ENCODE measurements around the gene GCNT1. TPM values are rescaled to one million over a fixed set of nuclear protein-coding genes. Genes with fewer than 3 reads are reported as not detected.

Gene GCNT1
- polyA plus RNA-seq, 1 of the 3 experiments (the other 2 are of a cell fraction) = 0.76 TPM

DNA sequence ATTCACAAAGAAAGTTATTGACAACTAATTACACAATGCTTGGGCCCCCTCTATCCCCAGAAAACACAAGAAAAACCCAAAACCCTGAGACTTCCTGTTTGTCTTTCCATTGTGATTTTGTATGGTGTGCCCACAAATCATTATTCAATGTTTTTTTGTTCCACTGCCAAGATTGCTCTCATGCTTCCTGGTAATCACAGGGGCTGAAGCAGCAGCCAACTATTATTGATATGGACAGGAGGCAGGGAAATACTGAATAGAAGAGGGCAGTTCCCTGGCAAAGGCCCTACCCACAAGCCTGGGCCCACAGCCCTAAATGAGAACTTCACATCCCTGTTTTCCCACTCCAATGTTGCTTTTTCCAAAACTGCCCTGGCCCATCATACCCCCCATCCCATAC lies 43.3 kb upstream of the GCNT1 start (continued):
- TF ChIP-seq, protein P1, sequence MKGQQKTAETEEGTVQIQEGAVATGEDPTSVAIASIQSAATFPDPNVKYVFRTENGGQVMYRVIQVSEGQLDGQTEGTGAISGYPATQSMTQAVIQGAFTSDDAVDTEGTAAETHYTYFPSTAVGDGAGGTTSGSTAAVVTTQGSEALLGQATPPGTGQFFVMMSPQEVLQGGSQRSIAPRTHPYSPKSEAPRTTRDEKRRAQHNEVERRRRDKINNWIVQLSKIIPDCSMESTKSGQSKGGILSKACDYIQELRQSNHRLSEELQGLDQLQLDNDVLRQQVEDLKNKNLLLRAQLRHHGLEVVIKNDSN (IDR thresholded peaks at IDR 0.05; ENCODE audit: borderline replicate concordance, low read depth) = no peak
- TF ChIP-seq, protein P2, sequence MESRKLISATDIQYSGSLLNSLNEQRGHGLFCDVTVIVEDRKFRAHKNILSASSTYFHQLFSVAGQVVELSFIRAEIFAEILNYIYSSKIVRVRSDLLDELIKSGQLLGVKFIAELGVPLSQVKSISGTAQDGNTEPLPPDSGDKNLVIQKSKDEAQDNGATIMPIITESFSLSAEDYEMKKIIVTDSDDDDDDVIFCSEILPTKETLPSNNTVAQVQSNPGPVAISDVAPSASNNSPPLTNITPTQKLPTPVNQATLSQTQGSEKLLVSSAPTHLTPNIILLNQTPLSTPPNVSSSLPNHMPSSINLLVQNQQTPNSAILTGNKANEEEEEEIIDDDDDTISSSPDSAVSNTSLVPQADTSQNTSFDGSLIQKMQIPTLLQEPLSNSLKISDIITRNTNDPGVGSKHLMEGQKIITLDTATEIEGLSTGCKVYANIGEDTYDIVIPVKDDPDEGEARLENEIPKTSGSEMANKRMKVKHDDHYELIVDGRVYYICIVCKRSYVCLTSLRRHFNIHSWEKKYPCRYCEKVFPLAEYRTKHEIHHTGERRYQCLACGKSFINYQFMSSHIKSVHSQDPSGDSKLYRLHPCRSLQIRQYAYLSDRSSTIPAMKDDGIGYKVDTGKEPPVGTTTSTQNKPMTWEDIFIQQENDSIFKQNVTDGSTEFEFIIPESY (IDR thresholded peaks at IDR 0.05; ENCODE audit: borderline replicate concordance, low read depth) = no peak

DNA sequence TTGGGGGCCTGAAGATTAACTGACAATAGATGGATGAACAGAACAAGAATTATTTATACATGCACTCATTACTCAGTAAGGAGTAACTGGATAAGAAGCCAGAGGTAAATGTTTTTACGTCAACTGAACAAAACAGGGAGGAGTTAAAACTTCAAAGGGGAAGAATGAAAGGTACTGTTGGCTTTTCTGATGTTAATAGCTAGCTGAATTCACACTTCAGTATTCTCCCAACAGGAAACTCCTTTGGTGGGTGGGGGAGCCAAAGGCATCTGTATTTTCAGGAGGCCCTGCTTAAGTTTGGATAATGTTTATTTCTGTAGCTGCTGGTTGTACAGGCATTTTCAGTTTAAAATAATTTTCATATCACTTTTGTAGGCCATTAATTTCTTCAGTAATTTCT lies 41.6 kb upstream of the GCNT1 start:
- Histone ChIP-seq H3K9ac (no peak overlapping the region), H3K79me2 (ENCODE audit: insufficient read depth) (no peaks in the 10 kb centered on the region), H3K4me3 (ENCODE audit: low read depth in 2 of 2, low read length in 1 of 2) (no peak overlapping the region), H3K9me2 (no peaks in the 10 kb centered on the region), H3K9me3 (no peaks in the 10 kb centered on the region), H3K27me3 (ENCODE audit: insufficient read depth) (no peaks in the 10 kb centered on the region; the same call in 1 of the 2 replicates), H3K4me1 (ENCODE audit: control insufficient read depth in 1 of 2, insufficient read depth in 2 of 2, low read depth in 1 of 2, low read length in 1 of 2) (no peaks in the 10 kb centered on the region), H3K36me3 (replicated peaks in 1 of 2; ENCODE audit: control insufficient read depth in 1 of 2, insufficient read depth in 2 of 2, low read length in 1 of 2) (no peaks in the 10 kb centered on the region), H3K27ac (ENCODE audit: low read depth in 2 of 2, low read length in 1 of 2) (no peak overlapping the region), H3F3A (replicated peaks; ENCODE audit: insufficient read depth) (no peaks in the 10 kb centered on the region), H4K20me1 (ENCODE audit: insufficient read depth) (no peaks in the 10 kb centered on the region), H2AFZ (ENCODE audit: low read depth) (no peak overlapping the region), H3K4me2 (no peak overlapping the region)
- ChIA-PET CTCF (no interaction called here), POLR2A (no interaction called here)
- TF ChIP-seq YY1 (IDR thresholded peaks at IDR 0.05; ENCODE audit: low read depth) (no peak), FOXM1 (IDR thresholded peaks at IDR 0.05; ENCODE audit: low read depth) (no peak), MEF2A (IDR thresholded peaks at IDR 0.05; ENCODE audit: borderline replicate concordance, low read depth) (no peak), RFX5 (IDR thresholded peaks at IDR 0.05; ENCODE audit: low read length) (no peak), RCOR1 (IDR thresholded peaks at IDR 0.05; ENCODE audit: low read length) (no peak), NRF1 (IDR thresholded peaks at IDR 0.05; ENCODE audit: low read depth, low read length) (no peak), FOSL2 (IDR thresholded peaks at IDR 0.05; ENCODE audit: borderline replicate concordance, low read depth) (no peak)
- TF ChIP-seq, protein P3, sequence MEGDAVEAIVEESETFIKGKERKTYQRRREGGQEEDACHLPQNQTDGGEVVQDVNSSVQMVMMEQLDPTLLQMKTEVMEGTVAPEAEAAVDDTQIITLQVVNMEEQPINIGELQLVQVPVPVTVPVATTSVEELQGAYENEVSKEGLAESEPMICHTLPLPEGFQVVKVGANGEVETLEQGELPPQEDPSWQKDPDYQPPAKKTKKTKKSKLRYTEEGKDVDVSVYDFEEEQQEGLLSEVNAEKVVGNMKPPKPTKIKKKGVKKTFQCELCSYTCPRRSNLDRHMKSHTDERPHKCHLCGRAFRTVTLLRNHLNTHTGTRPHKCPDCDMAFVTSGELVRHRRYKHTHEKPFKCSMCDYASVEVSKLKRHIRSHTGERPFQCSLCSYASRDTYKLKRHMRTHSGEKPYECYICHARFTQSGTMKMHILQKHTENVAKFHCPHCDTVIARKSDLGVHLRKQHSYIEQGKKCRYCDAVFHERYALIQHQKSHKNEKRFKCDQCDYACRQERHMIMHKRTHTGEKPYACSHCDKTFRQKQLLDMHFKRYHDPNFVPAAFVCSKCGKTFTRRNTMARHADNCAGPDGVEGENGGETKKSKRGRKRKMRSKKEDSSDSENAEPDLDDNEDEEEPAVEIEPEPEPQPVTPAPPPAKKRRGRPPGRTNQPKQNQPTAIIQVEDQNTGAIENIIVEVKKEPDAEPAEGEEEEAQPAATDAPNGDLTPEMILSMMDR (IDR thresholded peaks at IDR 0.05) = no peak
- WGBS (ENCODE audit: low lambda C conversion rate) = 0% methylated on average over 1 of the region's 1 CpG
- DNase-seq = no peak

DNA sequence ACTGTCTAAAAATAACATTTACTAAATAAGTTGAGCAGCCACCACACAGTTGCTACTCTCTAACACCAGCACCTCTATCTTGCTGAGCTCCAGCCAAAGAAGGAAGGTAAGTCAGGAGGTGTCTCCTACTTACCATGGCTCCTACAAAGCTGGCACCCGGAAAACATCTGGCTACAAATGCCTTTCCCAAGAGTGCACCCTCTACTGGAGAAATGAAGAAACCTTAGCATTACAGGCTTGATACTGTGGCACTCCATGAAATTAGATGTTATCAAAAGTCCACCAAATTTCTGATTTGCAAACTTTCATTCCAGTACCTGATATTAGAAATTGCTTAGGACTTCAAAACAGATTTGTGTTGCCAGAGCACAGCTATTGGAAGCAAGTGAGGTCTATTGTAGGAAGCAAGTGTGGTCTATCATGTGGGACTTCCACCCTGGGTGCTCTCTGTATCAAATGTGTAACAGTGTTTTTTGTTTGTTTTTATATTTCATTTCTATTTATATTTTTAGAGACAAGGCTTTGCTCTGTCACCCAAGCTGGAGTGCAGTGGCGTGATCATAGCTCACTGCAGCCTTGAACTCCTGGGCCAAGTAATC lies 39.1 kb upstream of the GCNT1 start:
- Histone ChIP-seq H2AFZ (ENCODE audit: low read depth) (no peak overlapping the region), H3K9ac (no peak overlapping the region), H3K27me3 (ENCODE audit: insufficient read depth) (no peaks in the 10 kb centered on the region; the same call in 1 of the 2 replicates), H3F3A (replicated peaks; ENCODE audit: insufficient read depth) (no peaks in the 10 kb centered on the region), H3K9me2 (no peaks in the 10 kb centered on the region), H3K36me3 (replicated peaks in 1 of 2; ENCODE audit: control insufficient read depth in 1 of 2, insufficient read depth in 2 of 2, low read length in 1 of 2) (no peaks in the 10 kb centered on the region), H3K4me1 (ENCODE audit: control insufficient read depth in 1 of 2, insufficient read depth in 2 of 2, low read depth in 1 of 2, low read length in 1 of 2) (no peaks in the 10 kb centered on the region), H3K27ac (ENCODE audit: low read depth in 2 of 2, low read length in 1 of 2) (no peak overlapping the region), H3K4me2 (no peak overlapping the region), H3K79me2 (ENCODE audit: insufficient read depth) (no peaks in the 10 kb centered on the region), H4K20me1 (ENCODE audit: insufficient read depth) (no peaks in the 10 kb centered on the region), H3K9me3 (no peaks in the 10 kb centered on the region), H3K4me3 (ENCODE audit: low read depth in 2 of 2, low read length in 1 of 2) (no peak overlapping the region)
- TF ChIP-seq ELF1 (IDR thresholded peaks at IDR 0.05) (no peak), RAD21 (IDR thresholded peaks at IDR 0.05; ENCODE audit: low read length) (peak; percentile 25)
- TF ChIP-seq, protein P2 (IDR thresholded peaks at IDR 0.05; ENCODE audit: borderline replicate concordance, low read depth) = no peak
- TF ChIP-seq, protein P3 (IDR thresholded peaks at IDR 0.05) = peak; percentile 64
- ChIA-PET CTCF (interaction anchor here (0.7 to 2.5 kb wide), 13 partner anchors 8 to 281 kb away, joined by 3 to 20 read pairs (median 3); no protein-coding TSS in a partner anchor), POLR2A (interaction anchor here (0.9 kb wide), 1 partner anchor 25 kb away, joined by 4 read pairs; no protein-coding TSS in a partner anchor)
- WGBS (ENCODE audit: low lambda C conversion rate) = 15% methylated on average over 2 of the region's 2 CpGs
- peak; percentile 29 for DNase-seq

All from SK-N-SH (cell line).